IMR-90 (cell line): ENCODE measurements around the gene SLC7A6. TPM values are rescaled to one million over a fixed set of nuclear protein-coding genes. Genes with fewer than 3 reads are reported as not detected.

ENCODE experiments used
- ATAC-seq: fragments of 200-7000 bp; cut with Tn5 transposase; 2 replicates; pipeline ENCODE4 v1.9.1; 2020; ENCODE audit warnings: low read depth, mild to moderate bottlenecking, moderate library complexity
- BruUV-seq: library from RNA; stranded (reverse); fragments of 400-500 nt; replicated peaks from 2 replicates; lab custom pipeline; 2021; lab: Mats Ljungman, UMichigan
- CTCF ChIA-PET: fragments of 300-600 bp; formaldehyde crosslinking; extraction: SDS; loops from one replicate; lab custom pipeline; 2021; ENCODE audit warnings: antibody characterized with exemption; lab: Yijun Ruan, JAX
- POLR2A ChIA-PET: fragments of 300-600 bp; sonication (Branson Sonifier 250); formaldehyde crosslinking; loops from one replicate; lab custom pipeline; 2022; ENCODE audit warnings: antibody characterized with exemption; ENCODE audit not compliant: unreplicated experiment; lab: Charles Lee
- DNase-seq: peaks from one replicate; pipeline ENCODE4 v3.0.0; 2013
- H2AFZ ChIP-seq: replicated peaks from 2 replicates; pipeline ENCODE3; 2013; ENCODE audit warnings: low read length, mild to moderate bottlenecking; ENCODE audit not compliant: poor library complexity
- H2AK5ac ChIP-seq: 2 replicates; pipeline ENCODE4 v1.6.1; 2013; ENCODE audit warnings: low read depth, low read length, inconsistent platforms
- H2AK9ac ChIP-seq: replicated peaks from 2 replicates; pipeline ENCODE3; 2013; ENCODE audit warnings: mild to moderate bottlenecking, low read depth, low read length, moderate library complexity; ENCODE audit not compliant: poor library complexity
- H2BK120ac ChIP-seq: 2 replicates; pipeline ENCODE4 v1.6.1; 2013; ENCODE audit warnings: low read depth, low read length, inconsistent platforms
- H2BK15ac ChIP-seq: 3 replicates; pipeline ENCODE4 v1.6.1; 2013; ENCODE audit warnings: low read depth, low read length, inconsistent platforms
- H2BK20ac ChIP-seq: 2 replicates; pipeline ENCODE4 v1.6.1; 2013; ENCODE audit warnings: low read depth, mild to moderate bottlenecking, inconsistent platforms, low read length, moderate library complexity
- H2BK5ac ChIP-seq: 2 replicates; pipeline ENCODE4 v1.6.1; 2013; ENCODE audit warnings: mild to moderate bottlenecking, low read depth, low read length, inconsistent platforms; ENCODE audit not compliant: poor library complexity, severe bottlenecking
- H3K14ac ChIP-seq: replicated peaks from 2 replicates; pipeline ENCODE4 v1.6.1; 2013; ENCODE audit warnings: low read depth, low read length, inconsistent platforms
- H3K18ac ChIP-seq: 2 replicates; pipeline ENCODE4 v1.6.1; 2013; ENCODE audit warnings: low read depth, low read length, control low read depth
- H3K23ac ChIP-seq: 2 replicates; pipeline ENCODE4 v1.6.1; 2013; ENCODE audit warnings: low read depth, low read length, inconsistent platforms
- H3K27ac ChIP-seq: 2 replicates; pipeline ENCODE4 v1.5.1; 2013; ENCODE audit warnings: mild to moderate bottlenecking, control low read depth, low read length; ENCODE audit not compliant: insufficient read depth
- H3K27me3 ChIP-seq: 2 replicates; pipeline ENCODE4 v1.6.1; 2013; ENCODE audit warnings: low read length; ENCODE audit not compliant: control insufficient read depth, insufficient read depth
- H3K36me3 ChIP-seq: 2 replicates; pipeline ENCODE4 v1.6.1; 2013; ENCODE audit warnings: low read length, mixed read lengths; ENCODE audit not compliant: control insufficient read depth, insufficient read depth
- H3K4ac ChIP-seq: 2 replicates; pipeline ENCODE4 v1.6.1; 2013; ENCODE audit warnings: low read depth, low read length, inconsistent platforms
- H3K4me1 ChIP-seq: 2 replicates; pipeline ENCODE4 v1.6.1; 2013; ENCODE audit warnings: low read length, mixed read lengths; ENCODE audit not compliant: control insufficient read depth, insufficient read depth
- H3K4me2 ChIP-seq: 2 replicates; pipeline ENCODE4 v1.6.1; 2013; ENCODE audit warnings: low read depth, mild to moderate bottlenecking, control low read depth, low read length, moderate library complexity
- H3K4me3 ChIP-seq: 2 replicates; pipeline ENCODE4 v1.5.1; 2013; ENCODE audit warnings: low read depth, mild to moderate bottlenecking, control low read depth, low read length, moderate library complexity; ENCODE audit not compliant: insufficient read depth
- H3K56ac ChIP-seq: 2 replicates; pipeline ENCODE4 v1.6.1; 2013; ENCODE audit warnings: low read length, inconsistent platforms; ENCODE audit not compliant: insufficient read depth; ENCODE audit errors: extremely low read depth
- H3K79me1 ChIP-seq, 2 experiments: 2 replicates each; pipeline ENCODE4 v1.6.1; 2013; ENCODE audit warnings: low read length in 2 of 2, inconsistent platforms in 1 of 2, low read depth in 1 of 2
- H3K9ac ChIP-seq: 2 replicates; pipeline ENCODE4 v1.6.1; 2013; ENCODE audit warnings: low read depth, low read length, control low read depth
- H3K9me1 ChIP-seq: 2 replicates; pipeline ENCODE4 v1.6.1; 2013; ENCODE audit warnings: low read length, inconsistent platforms; ENCODE audit not compliant: insufficient read depth
- H3K9me3 ChIP-seq: 2 replicates; pipeline ENCODE4 v1.6.1; 2013; ENCODE audit warnings: low read length; ENCODE audit not compliant: control insufficient read depth, insufficient read depth
- H4K20me1 ChIP-seq: 2 replicates; pipeline ENCODE4 v1.6.1; 2013; ENCODE audit warnings: low read length, inconsistent platforms; ENCODE audit not compliant: insufficient read depth
- H4K5ac ChIP-seq: 2 replicates; pipeline ENCODE4 v1.6.1; 2013; ENCODE audit warnings: mild to moderate bottlenecking, low read depth, low read length, control low read depth
- H4K8ac ChIP-seq, 2 experiments: 2 replicates each; pipeline ENCODE4 v1.6.1; 2013; ENCODE audit warnings: low read depth in 2 of 2, low read length in 2 of 2, control low read depth in 1 of 2, inconsistent platforms in 1 of 2
- H4K91ac ChIP-seq: 2 replicates; pipeline ENCODE4 v1.6.1; 2013; ENCODE audit warnings: low read depth, low read length, inconsistent platforms; ENCODE audit not compliant: insufficient read depth
- BHLHE40 ChIP-seq: fragments of 150-350 bp; IDR thresholded peaks from 2 replicates; pipeline ENCODE4 v1.6.1; 2016; ENCODE audit warnings: mild to moderate bottlenecking, low read depth, low read length
- CEBPB ChIP-seq: IDR thresholded peaks from 2 replicates; pipeline ENCODE4 v1.6.1; 2012; ENCODE audit warnings: low read depth, low read length, improper control_type of control experiment
- CTCF ChIP-seq: conservative IDR thresholded peaks from 2 replicates; pipeline ENCODE4 v1.5.1; 2012; ENCODE audit warnings: mild to moderate bottlenecking, low read depth, low read length, improper control_type of control experiment
- FOS ChIP-seq: fragments of 150-350 bp; IDR thresholded peaks from 2 replicates; pipeline ENCODE4 v1.6.1; 2016; ENCODE audit warnings: low read depth, low read length
- POLR2A ChIP-seq: IDR thresholded peaks from 2 replicates; pipeline ENCODE4 v1.6.1; 2012; ENCODE audit warnings: mild to moderate bottlenecking, low read depth, low read length
- USF2 ChIP-seq: fragments of 150-350 bp; IDR thresholded peaks from 2 replicates; pipeline ENCODE4 v1.6.1; 2017; ENCODE audit warnings: mild to moderate bottlenecking, antibody characterized with exemption, low read length, low read depth
- WGBS, 2 experiments: methylation state at CpG; one replicate each; pipeline versions ENCODE4 v1.1.5 to v1.1.7; 2013; ENCODE audit warnings: missing lambda C conversion rate in 2 of 2; ENCODE audit not compliant: insufficient read length in 1 of 2; ENCODE audit errors: extremely low coverage in 2 of 2; 5-methylcytosine and 5-hydroxymethylcytosine counted together
- dilution Hi-C: fragments of 300-500 bp; cut with HindIII; formaldehyde crosslinking; loops from one replicate; pipeline ENCODE4 v1.14.3; 2018; ENCODE audit warnings: low sequenced_read_pairs; ENCODE audit not compliant: unreplicated experiment
- in situ Hi-C: fragments of 300-500 bp; cut with MboI; formaldehyde crosslinking; loops from 3 replicates; pipeline ENCODE4 v1.14.3; 2019; ENCODE audit warnings: low sequenced_read_pairs, inconsistent platforms, mixed read lengths
- intact Hi-C: fragments of 100-400 bp; cut with micrococcal nuclease; formaldehyde crosslinking; loops from 2 replicates; pipeline ENCODE4 v1.10.0; 2022
- polyA plus RNA-seq, 3 experiments: library from polyadenylated mRNA; depleted of rRNA; stranded (reverse); fragments of >200 nt; gene quantifications; 2 replicates each; pipeline ENCODE4 v1.2.3, GENCODE V29; 2012; ENCODE audit warnings: low replicate concordance in 1 of 3
- total RNA-seq: library from RNA; depleted of rRNA; stranded (reverse); fragments of >200 nt; gene quantifications from 2 replicates; pipeline ENCODE4 v1.2.3, GENCODE V29; 2012

Gene SLC7A6
- total and polyA plus RNA-seq, 2 of the 4 experiments (the other 2 are of a cell fraction): 29.4 to 36.1 TPM

- dilution Hi-C loops: no loop called here
- Histone ChIP-seq H3K14ac (no peak overlapping the region), H4K5ac (no peak overlapping the region), H3K9ac (no peak overlapping the region), H2BK15ac (no peak overlapping the region), H2BK120ac (no peak overlapping the region), H3K23ac (no peak overlapping the region), H3K27ac (no peak overlapping the region), H2AK5ac (no peak overlapping the region), H4K20me1 (0 out of 2 replicates have a peak, but pooled peaks cover 3% of the 10 kb centered on the region), H3K27me3 (no peaks in the 10 kb centered on the region), H3K56ac (no peak overlapping the region), H2AFZ (no peak overlapping the region), H3K4me1 (peaks cover 2% of the 10 kb centered on the region), H4K91ac (no peak overlapping the region), H3K79me1 (peaks cover 0 to 3% of the 10 kb centered on the region in 2 experiments; a peak in 1 of 4 replicates), H2AK9ac (no peak overlapping the region), H2BK5ac (no peak overlapping the region), H4K8ac (no peak overlapping the region), H2BK20ac (no peak overlapping the region), H3K9me1 (no peaks in the 10 kb centered on the region), H3K4me2 (no peak overlapping the region), H3K36me3 (peaks cover 6% of the 10 kb centered on the region), H3K9me3 (no peaks in the 10 kb centered on the region), H3K4ac (no peak overlapping the region), H3K18ac (no peak overlapping the region), H3K4me3 (no peak overlapping the region)
- CTCF ChIA-PET: interaction anchor here (0.9 to 1.7 kb wide), 4 partner anchors 9 to 187 kb away, joined by 3 to 8 read pairs (median 3); no protein-coding TSS in a partner anchor
- no TSS peak for BruUV-seq
- intact Hi-C loops: loop anchor here (10.0 kb wide), 1 partner anchor 263 kb away; the partner anchor contains the start of gene SLC12A4
- WGBS, 2 experiments: no CpG with 5 or more reads among the region's 2 CpGs
- in situ Hi-C loops: loop anchor here (10.0 kb wide), 2 partner anchors 133 to 243 kb away; partner anchors contain the start of gene DPEP3
- POLR2A ChIA-PET: no interaction called here
- no peak for TF ChIP-seq BHLHE40
- no peak for TF ChIP-seq USF2
- TF ChIP-seq CTCF: no peak
- TF ChIP-seq FOS: no peak
- TF ChIP-seq CEBPB: no peak
- no peak for TF ChIP-seq POLR2A
- no peak for ATAC-seq
- DNase-seq: no peak
Observed at GRCh38 chr16:68227850-68228553, 36.3 kb upstream of the SLC7A6 start.
